K562 (cell line): ENCODE results near the gene PMF1. TPM values are rescaled to one million over a fixed set of nuclear protein-coding genes. Genes with fewer than 3 reads are reported as not detected.

Source experiments
- ATAC-seq: fragments of 200-7000 bp; cut with Tn5 transposase; 3 replicates; pipeline ENCODE4 v1.9.1; 2020; ENCODE audit warnings: moderate library complexity
- BruUV-seq: library from RNA; stranded (reverse); fragments of 400-500 nt; replicated peaks from 2 replicates; lab custom pipeline; 2021; lab: Mats Ljungman, UMichigan
- CTCF ChIA-PET: fragments of 300-600 bp; formaldehyde crosslinking; extraction: SDS; loops from one replicate; lab custom pipeline; 2021; ENCODE audit warnings: low intra/inter-chr PET ratio; lab: Yijun Ruan, JAX
- POLR2A ChIA-PET: fragments of 300-600, 350-650 bp; sonication (Branson Sonifier 250); formaldehyde crosslinking; extraction: SDS; loops from one replicate; lab custom pipeline; 2021; ENCODE audit warnings: antibody characterized with exemption, inconsistent platforms; lab: Yijun Ruan, JAX
- DNase-seq, 4 experiments: peaks; one replicate each; pipeline versions ENCODE4 v3.0.0 to v3.0.0-alpha.2; 2011 to 2018; ENCODE audit warnings: low spot score in 3 of 4, mixed read lengths in 3 of 4; ENCODE audit errors: extremely low read depth in 1 of 4
- FAIRE-seq: peaks from 2 replicates; lab custom pipeline; 2011; peaks lifted over from hg19 to GRCh38; lab: Jason Lieb, UNC
- H2AFZ ChIP-seq: 2 replicates; pipeline ENCODE4 v1.6.0; 2011; ENCODE audit warnings: low read depth, low read length, control low read depth, inconsistent platforms
- H3K27ac ChIP-seq: fragments of 200-600 bp; 3 replicates; pipeline ENCODE4 v1.8.0; 2011; ENCODE audit warnings: low read depth, mild to moderate bottlenecking, control low read depth, inconsistent platforms, low read length, moderate library complexity, mixed read lengths; ENCODE audit errors: extremely low read depth
- H3K27me3 ChIP-seq, 2 experiments: fragments of 300-600 bp in 1 of 2; 2 replicates in 1 of 2; 3 replicates in 1 of 2; pipeline versions ENCODE4 v1.6.0 to v1.8.0; 2011; ENCODE audit warnings: inconsistent platforms in 2 of 2, low read length in 2 of 2, mild to moderate bottlenecking in 1 of 2, mixed read lengths in 1 of 2, moderate library complexity in 1 of 2; ENCODE audit not compliant: control insufficient read depth in 2 of 2, insufficient read depth in 2 of 2
- H3K36me3 ChIP-seq: fragments of 300-600 bp; 3 replicates; pipeline ENCODE4 v1.8.0; 2011; ENCODE audit warnings: mild to moderate bottlenecking, low read length, inconsistent platforms; ENCODE audit not compliant: control insufficient read depth, insufficient read depth
- H3K4me1 ChIP-seq, 2 experiments: fragments of 200-600 bp in 1 of 2; replicated peaks in 1 of 2; 2 replicates in 1 of 2; 3 replicates in 1 of 2; pipeline versions ENCODE4 v1.5.1 to v1.8.0; 2011; ENCODE audit warnings: inconsistent platforms in 2 of 2, low read length in 2 of 2, mild to moderate bottlenecking in 1 of 2, mixed read lengths in 1 of 2, moderate library complexity in 1 of 2; ENCODE audit not compliant: control insufficient read depth in 2 of 2, insufficient read depth in 2 of 2
- H3K4me2 ChIP-seq: 2 replicates; pipeline ENCODE4 v1.6.1; 2011; ENCODE audit warnings: low read length, control low read depth, inconsistent platforms, mixed read lengths; ENCODE audit not compliant: insufficient read depth
- H3K4me3 ChIP-seq: fragments of 200-600 bp; sonication (generic), shearing (Covaris generic); 2 replicates; pipeline ENCODE4 v1.5.1; 2016; ENCODE audit warnings: control low read depth, inconsistent platforms
- H3K79me2 ChIP-seq: fragments of 200-600 bp; 3 replicates; pipeline ENCODE4 v1.8.0; 2011; ENCODE audit warnings: low read length, inconsistent platforms; ENCODE audit not compliant: control insufficient read depth, insufficient read depth
- H3K9ac ChIP-seq, 2 experiments: 2 replicates each; pipeline versions ENCODE4 v1.6.0 to v1.6.1; 2011; ENCODE audit warnings: low read depth in 2 of 2, low read length in 2 of 2, control low read depth in 1 of 2, inconsistent platforms in 1 of 2, mild to moderate bottlenecking in 1 of 2, mixed read lengths in 1 of 2; ENCODE audit not compliant: insufficient read depth in 1 of 2
- H3K9me1 ChIP-seq: one replicate; pipeline ENCODE4 v1.6.0; 2011; ENCODE audit warnings: inconsistent platforms, mild to moderate bottlenecking, low read length, moderate library complexity; ENCODE audit not compliant: control insufficient read depth, insufficient read depth
- H3K9me3 ChIP-seq: replicated peaks from 2 replicates; pipeline ENCODE4 v1.5.1; 2011; ENCODE audit warnings: low read depth, low read length, inconsistent platforms; ENCODE audit not compliant: control insufficient read depth, insufficient read depth
- H4K20me1 ChIP-seq: replicated peaks from 2 replicates; pipeline ENCODE4 v1.6.1; 2011; ENCODE audit warnings: low read length, inconsistent platforms, mixed read lengths; ENCODE audit not compliant: control insufficient read depth, insufficient read depth
- BMI1 ChIP-seq: fragments of 150-350 bp; IDR thresholded peaks from 2 replicates; pipeline ENCODE4 v1.6.1; 2014; ENCODE audit warnings: low read length
- DDX20 ChIP-seq: fragments of 450-650 bp; IDR thresholded peaks from 2 replicates; pipeline ENCODE4 v1.6.1; 2016; ENCODE audit warnings: missing genetic modification characterization, low read depth, mild to moderate bottlenecking, missing compliant biosample characterization, moderate library complexity
- EP400 ChIP-seq: fragments of 450-650 bp; IDR thresholded peaks from 2 replicates; pipeline ENCODE4 v1.6.1; 2017; ENCODE audit warnings: antibody characterized with exemption, mild to moderate bottlenecking, moderate library complexity
- ETV1 ChIP-seq: fragments of 450-650 bp; conservative IDR thresholded peaks from 2 replicates; pipeline ENCODE4 v1.6.1; 2016; ENCODE audit warnings: missing genetic modification characterization, control low read depth, low read depth, missing compliant biosample characterization
- EZH2 ChIP-seq: IDR thresholded peaks from 2 replicates; pipeline ENCODE4 v1.6.1; 2012; ENCODE audit warnings: low read depth, mild to moderate bottlenecking, inconsistent platforms, low read length, borderline replicate concordance
- HDAC3 ChIP-seq: fragments of 450-650 bp; IDR thresholded peaks from 2 replicates; pipeline ENCODE4 v1.6.1; 2018; ENCODE audit warnings: borderline replicate concordance, mild to moderate bottlenecking, moderate library complexity; ENCODE audit not compliant: partially characterized antibody
- HNRNPL ChIP-seq: fragments of 200-400 bp; formaldehyde crosslinking; IDR thresholded peaks from 2 replicates; pipeline ENCODE4 v1.6.1; 2017; ENCODE audit warnings: low read depth, mild to moderate bottlenecking, low read length
- ILK ChIP-seq: fragments of 450-650 bp; IDR thresholded peaks from 2 replicates; pipeline ENCODE4 v1.6.1; 2016; ENCODE audit warnings: missing genetic modification characterization, low read depth, mild to moderate bottlenecking, missing compliant biosample characterization, moderate library complexity, borderline replicate concordance
- KAT7 ChIP-seq: sonication (generic); formaldehyde crosslinking; IDR thresholded peaks from 2 replicates; pipeline ENCODE4 v1.8.0; 2022; ENCODE audit warnings: missing genetic modification reagents, mild to moderate bottlenecking, borderline replicate concordance
- MAFK ChIP-seq: IDR thresholded peaks from 2 replicates; pipeline ENCODE4 v1.6.1; 2011; ENCODE audit warnings: low read length, improper control_type of control experiment
- MTA2 ChIP-seq: fragments of 450-650 bp; IDR thresholded peaks from 2 replicates; pipeline ENCODE4 v1.6.1; 2016; ENCODE audit warnings: low read depth
- ZNF12 ChIP-seq: sonication (generic); formaldehyde crosslinking; IDR thresholded peaks from 2 replicates; pipeline ENCODE4 v1.4.0; 2020; ENCODE audit warnings: mild to moderate bottlenecking, missing genetic modification reagents
- ZNF583 ChIP-seq: fragments of 250-450 bp; sonication (Bioruptor Pico); IDR thresholded peaks from 2 replicates; pipeline ENCODE4 v1.4.0; 2020
- ZNF830 ChIP-seq: fragments of 250-450 bp; sonication (Bioruptor Pico); IDR thresholded peaks from 2 replicates; pipeline ENCODE4 v1.5.0; 2021; ENCODE audit warnings: mild to moderate bottlenecking
- WGBS: fragments of 100-300 bp; shearing (Covaris generic); methylation state at CpG from one replicate; pipeline ENCODE4 v1.1.6; 2016; ENCODE audit warnings: low coverage, mixed read lengths; ENCODE audit not compliant: insufficient coverage; ENCODE audit errors: missing lambda C conversion rate; 5-methylcytosine and 5-hydroxymethylcytosine counted together
- in situ Hi-C: fragments of 300-500 bp; cut with MboI; formaldehyde crosslinking; loops from 4 replicates; pipeline ENCODE4 v1.15.0; 2018; ENCODE audit warnings: inconsistent platforms, mixed read lengths
- intact Hi-C: fragments of 100-400 bp; cut with micrococcal nuclease; formaldehyde crosslinking; loops from 2 replicates; pipeline ENCODE4 v1.14.2; 2022
- polyA plus RNA-seq, 8 experiments: library from polyadenylated mRNA; depleted of rRNA in 4 of 8; stranded (reverse) in 5 of 8; unstranded in 3 of 8; fragments of >200 nt; fragmentation: Nextera tagmentation in 2 of 8; fragmentation: Illumina TruSeq in 1 of 8; extraction: Ambion mirVana in 2 of 8; extraction: Trizol in 1 of 8; gene quantifications; 2 replicates each; pipeline versions ENCODE4 v1.2.1 to v1.2.3, GENCODE V29; 2011 to 2014; ENCODE audit warnings: inconsistent platforms in 1 of 8, missing spikeins in 1 of 8
- total RNA-seq, 7 experiments: library from RNA; depleted of rRNA in 6 of 7; stranded (reverse); fragments of >200 nt in 6 of 7; fragmentation: Illumina TruSeq in 2 of 7; extraction: Trizol in 2 of 7; gene quantifications; 2 replicates each; pipeline versions ENCODE4 v1.2.1 to v1.2.3, GENCODE V29; 2011 to 2021; ENCODE audit warnings: low replicate concordance in 1 of 7
- TF ChIP-seq, protein P1 (sequence below): fragments of 450-650 bp; IDR thresholded peaks from 2 replicates; pipeline ENCODE4 v1.6.1; 2016; ENCODE audit warnings: low read depth, mild to moderate bottlenecking, moderate library complexity
- TF ChIP-seq, protein P2 (sequence below): fragments of 250-450 bp; sonication (Bioruptor Pico); IDR thresholded peaks from 2 replicates; pipeline ENCODE4 v1.5.0; 2022; ENCODE audit warnings: mild to moderate bottlenecking
- TF ChIP-seq, protein P3 (sequence below), 2 experiments: IDR thresholded peaks in 1 of 2; conservative IDR thresholded peaks in 1 of 2; 2 replicates each; pipeline ENCODE4 v1.6.1; 2016; ENCODE audit warnings: low read depth in 2 of 2, mild to moderate bottlenecking in 1 of 2, missing compliant biosample characterization in 1 of 2, missing genetic modification characterization in 1 of 2, moderate library complexity in 1 of 2

Gene PMF1
- total and polyA plus RNA-seq, 9 of the 15 experiments (the other 6 are each of a cell fraction or from before 2014, with no cell fraction given): 9.4 to 92.9 (median 71.0) TPM

DNA sequence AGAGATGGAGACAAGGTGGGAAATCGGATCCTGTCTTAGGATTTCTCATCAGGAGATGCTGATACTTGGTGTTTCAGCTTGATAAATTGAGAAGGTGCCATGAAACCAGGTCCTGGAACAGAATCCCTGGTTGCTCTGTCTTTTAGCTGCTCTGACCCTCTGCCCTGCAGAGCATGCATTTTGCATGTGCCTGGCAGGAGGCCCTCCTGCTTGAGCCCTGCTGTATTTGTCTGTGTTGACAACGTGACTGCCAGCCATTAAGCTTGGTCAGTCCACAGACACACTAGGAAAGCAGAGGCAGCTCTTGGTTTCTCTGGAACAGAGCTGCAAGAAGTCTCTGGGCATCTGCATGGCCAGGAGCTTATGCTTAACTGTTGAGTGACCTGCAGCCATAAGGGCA is 16.4 kb upstream of the PMF1 start:
- no peak overlapping the region for H2AFZ ChIP-seq
- CTCF ChIA-PET: no interaction called here
- intact Hi-C loops: no loop called here
- peaks cover 39% of the 10 kb centered on the region for H3K36me3 ChIP-seq
- H3K4me3 ChIP-seq: no peak overlapping the region
- H3K79me2 ChIP-seq: peaks cover 48% of the 10 kb centered on the region
- 60% methylated on average over 2 of the region's 2 CpGs for WGBS
- H4K20me1 ChIP-seq: no peaks in the 10 kb centered on the region
- BruUV-seq: no TSS peak
- no peak for TF ChIP-seq ZNF12
- no peak for TF ChIP-seq ZNF583
- no peak for TF ChIP-seq EP400
- TF ChIP-seq, protein P1, sequence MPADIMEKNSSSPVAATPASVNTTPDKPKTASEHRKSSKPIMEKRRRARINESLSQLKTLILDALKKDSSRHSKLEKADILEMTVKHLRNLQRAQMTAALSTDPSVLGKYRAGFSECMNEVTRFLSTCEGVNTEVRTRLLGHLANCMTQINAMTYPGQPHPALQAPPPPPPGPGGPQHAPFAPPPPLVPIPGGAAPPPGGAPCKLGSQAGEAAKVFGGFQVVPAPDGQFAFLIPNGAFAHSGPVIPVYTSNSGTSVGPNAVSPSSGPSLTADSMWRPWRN: no peak
- TF ChIP-seq MTA2: no peak
- no peak for TF ChIP-seq ETV1 (tag)
- TF ChIP-seq MAFK: no peak
- TF ChIP-seq DDX20 (tag): no peak
- no peak for TF ChIP-seq EZH2
- TF ChIP-seq ILK (tag): no peak
- TF ChIP-seq HDAC3: no peak
- TF ChIP-seq ZNF830 (CRISPR knock-in tag): no peak
- TF ChIP-seq HNRNPL: no peak
- no peak for TF ChIP-seq BMI1
- no peak for TF ChIP-seq KAT7 (CRISPR knock-in tag)
- TF ChIP-seq, protein P2, sequence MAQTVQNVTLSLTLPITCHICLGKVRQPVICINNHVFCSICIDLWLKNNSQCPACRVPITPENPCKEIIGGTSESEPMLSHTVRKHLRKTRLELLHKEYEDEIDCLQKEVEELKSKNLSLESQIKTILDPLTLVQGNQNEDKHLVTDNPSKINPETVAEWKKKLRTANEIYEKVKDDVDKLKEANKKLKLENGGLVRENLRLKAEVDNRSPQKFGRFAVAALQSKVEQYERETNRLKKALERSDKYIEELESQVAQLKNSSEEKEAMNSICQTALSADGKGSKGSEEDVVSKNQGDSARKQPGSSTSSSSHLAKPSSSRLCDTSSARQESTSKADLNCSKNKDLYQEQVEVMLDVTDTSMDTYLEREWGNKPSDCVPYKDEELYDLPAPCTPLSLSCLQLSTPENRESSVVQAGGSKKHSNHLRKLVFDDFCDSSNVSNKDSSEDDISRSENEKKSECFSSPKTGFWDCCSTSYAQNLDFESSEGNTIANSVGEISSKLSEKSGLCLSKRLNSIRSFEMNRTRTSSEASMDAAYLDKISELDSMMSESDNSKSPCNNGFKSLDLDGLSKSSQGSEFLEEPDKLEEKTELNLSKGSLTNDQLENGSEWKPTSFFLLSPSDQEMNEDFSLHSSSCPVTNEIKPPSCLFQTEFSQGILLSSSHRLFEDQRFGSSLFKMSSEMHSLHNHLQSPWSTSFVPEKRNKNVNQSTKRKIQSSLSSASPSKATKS (CRISPR knock-in tag): no peak
- TF ChIP-seq, protein P3, sequence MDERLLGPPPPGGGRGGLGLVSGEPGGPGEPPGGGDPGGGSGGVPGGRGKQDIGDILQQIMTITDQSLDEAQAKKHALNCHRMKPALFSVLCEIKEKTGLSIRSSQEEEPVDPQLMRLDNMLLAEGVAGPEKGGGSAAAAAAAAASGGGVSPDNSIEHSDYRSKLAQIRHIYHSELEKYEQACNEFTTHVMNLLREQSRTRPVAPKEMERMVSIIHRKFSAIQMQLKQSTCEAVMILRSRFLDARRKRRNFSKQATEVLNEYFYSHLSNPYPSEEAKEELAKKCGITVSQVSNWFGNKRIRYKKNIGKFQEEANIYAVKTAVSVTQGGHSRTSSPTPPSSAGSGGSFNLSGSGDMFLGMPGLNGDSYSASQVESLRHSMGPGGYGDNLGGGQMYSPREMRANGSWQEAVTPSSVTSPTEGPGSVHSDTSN (CRISPR knock-in tag; IDR thresholded peaks at IDR 0.05; ENCODE audit: low read depth): no peak
- TF ChIP-seq, protein P3 (tag; conservative IDR thresholded peaks at IDR 0.05; ENCODE audit: low read depth): no peak
- TF ChIP-seq, all 486 proteins: peak for 0
- H3K4me2 ChIP-seq: no peak overlapping the region
- FAIRE-seq (no peak), DNase-seq (no peak), ATAC-seq (no peak)
- in situ Hi-C loops: no loop called here
- H3K4me1 ChIP-seq: peaks cover 6 to 10% of the 10 kb centered on the region in 2 experiments
- no peak overlapping the region; the same call in 2 of the 3 replicates for H3K27ac ChIP-seq
- POLR2A ChIA-PET: interaction anchor here (0.6 to 9.2 kb wide), 2 partner anchors 15 to 17 kb away, joined by 5 to 62 read pairs; partner anchors contain the start of gene PMF1
- H3K9me1 ChIP-seq: no peaks in the 10 kb centered on the region
- no peaks in the 10 kb centered on the region for H3K27me3 ChIP-seq
- H3K9ac ChIP-seq: no peak overlapping the region
- H3K9me3 ChIP-seq: no peaks in the 10 kb centered on the region
